Mucosa of descending colon (tissue), 3 donors: Measurements from ENCODE around the gene STK32C. TPM values are rescaled to one million over a fixed set of nuclear protein-coding genes. Genes with fewer than 3 reads are reported as not detected.

Experiments used
- ATAC-seq: fragments of 200-7000 bp; cut with Tn5 transposase; one replicate; pipeline ENCODE4 v1.9.1; 2020; ENCODE audit warnings: mild to moderate bottlenecking, moderate library complexity
- DNase-seq, 3 donors: peaks; one replicate each; pipeline ENCODE4 v3.0.0-alpha.2; 2020
- H3K36me3 ChIP-seq: fragments of 200-600 bp; one replicate; pipeline ENCODE4 v1.8.0; 2021; ENCODE audit warnings: low read depth, mild to moderate bottlenecking
- H3K4me1 ChIP-seq: fragments of 200-600 bp; one replicate; pipeline ENCODE4 v1.8.0; 2021; ENCODE audit warnings: low read depth, mild to moderate bottlenecking
- H3K4me3 ChIP-seq: fragments of 200-600 bp; one replicate; pipeline ENCODE4 v1.8.0; 2021; ENCODE audit warnings: mild to moderate bottlenecking
- H3K9me3 ChIP-seq: fragments of 200-600 bp; one replicate; pipeline ENCODE4 v1.8.0; 2021; ENCODE audit warnings: mild to moderate bottlenecking
- CTCF ChIP-seq: fragments of 200-600 bp; IDR thresholded peaks from one replicate; pipeline ENCODE4 v1.8.0; 2022; ENCODE audit warnings: antibody characterized with exemption, mild to moderate bottlenecking
- intact Hi-C, 2 donors: fragments of 100-400 bp; cut with DNase I in 1 of 2; cut with micrococcal nuclease in 1 of 2; formaldehyde crosslinking; loops; one replicate each; pipeline versions ENCODE4 v1.11.0 to v1.11.1; 2022; cut with DNase I, micrococcal nuclease
- total RNA-seq, 3 donors: library from RNA; stranded (reverse); fragmentation: NEBNext Ultra II Directional in 2 of 3; extraction: Animal tissue kit (Norgen Biotek cat#: 25700) in 2 of 3; gene quantifications; one replicate each; pipeline versions ENCODE4 v1.2.1 to v1.2.4, GENCODE V29; 2021 to 2023
- donor health status: DM: no; HTN: no; CAD: no; lungs with moderate emphysema.
- donor health status: DM: no; HTN: no; CAD: no.
- donor health status: DM: no; HTN: yes; CAD: no.

Gene STK32C
- total RNA-seq, 3 donors from 2014 or later = 4.5 to 11.5 (median 11.1) TPM

- peak in 1 of 3 donors; percentile 43 for DNase-seq
- Histone ChIP-seq H3K4me1 (no peaks in the 10 kb centered on the region), H3K4me3 (no peak overlapping the region), H3K9me3 (no peaks in the 10 kb centered on the region), H3K36me3 (no peaks in the 10 kb centered on the region)
- intact Hi-C loops = no loop called here
- no peak for TF ChIP-seq CTCF
- ATAC-seq = no peak
Measured at GRCh38 chr10:132201111-132201969, 106.4 kb downstream of the STK32C start.

DNA sequence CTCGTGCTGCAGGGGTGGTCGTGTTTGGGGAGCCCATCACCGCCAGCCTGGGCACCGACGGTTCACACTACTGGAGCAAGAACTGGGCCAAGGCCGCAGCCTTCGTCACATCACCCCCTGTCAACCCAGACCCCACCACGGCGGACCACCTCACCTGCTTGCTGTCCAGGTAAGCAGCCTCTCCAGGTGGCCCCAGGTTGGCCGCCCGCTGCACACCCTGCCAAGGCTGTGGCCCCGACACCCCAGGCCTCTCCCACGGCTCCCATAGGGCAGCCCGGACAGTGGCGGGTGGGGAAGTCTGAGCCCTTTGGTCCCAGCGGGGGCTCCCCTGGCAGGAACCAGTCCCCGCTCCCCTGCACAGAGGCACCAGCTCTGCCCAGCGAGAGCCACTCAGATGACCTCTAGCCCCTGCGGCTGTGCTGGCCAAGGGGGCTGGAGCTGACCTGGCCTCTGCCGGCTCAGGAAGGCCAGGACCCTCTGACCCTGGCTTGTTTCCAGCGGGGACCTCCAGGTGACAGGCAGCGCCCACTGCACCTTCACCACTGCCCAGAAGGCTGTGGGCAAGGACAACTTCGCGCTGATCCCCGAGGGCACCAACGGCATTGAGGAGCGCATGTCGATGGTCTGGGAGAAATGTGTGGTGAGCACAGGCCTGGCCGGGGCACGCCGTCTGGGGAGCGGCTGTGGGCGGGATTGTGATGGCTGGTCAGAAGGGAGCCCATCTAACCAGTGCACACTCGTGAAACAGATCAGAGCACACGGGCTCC is 107.2 kb downstream of the STK32C start:
- Histone ChIP-seq H3K9me3 (no peaks in the 10 kb centered on the region), H3K4me1 (no peaks in the 10 kb centered on the region), H3K36me3 (no peaks in the 10 kb centered on the region), H3K4me3 (no peak overlapping the region)
- TF ChIP-seq CTCF = no peak
- intact Hi-C loops = no loop called here
- peak in 1 of 3 donors; percentile 42 for DNase-seq
- no peak for ATAC-seq

DNA sequence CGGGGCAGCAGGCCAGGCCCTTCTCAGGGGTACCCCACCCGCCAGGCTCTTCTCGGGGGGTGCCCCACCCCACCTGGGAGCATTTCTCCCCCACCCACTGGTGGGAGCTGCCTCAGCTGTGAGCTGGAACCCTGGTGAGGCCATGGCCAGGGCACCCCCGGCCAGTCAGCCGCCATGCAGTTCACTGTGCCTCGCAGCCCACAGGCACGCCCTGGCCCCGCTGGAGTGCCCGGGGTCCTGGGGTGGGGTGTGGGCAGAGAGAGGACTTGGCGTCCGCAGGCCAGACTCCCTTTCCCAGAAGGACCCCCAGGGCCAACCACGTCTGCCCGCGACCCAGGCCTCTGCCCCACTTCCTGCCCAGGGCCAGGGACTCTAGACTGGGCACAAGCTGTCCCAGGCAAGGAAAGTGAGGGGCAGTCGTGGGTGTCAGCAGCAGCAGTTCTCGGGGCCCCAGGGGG is 107.9 kb downstream of the STK32C start:
- no peaks in the 10 kb centered on the region for H3K4me1 ChIP-seq
- ATAC-seq (no peak), DNase-seq (peak in 2 of 3 donors; percentile 14 to 40)
- H3K36me3 ChIP-seq = no peaks in the 10 kb centered on the region
- intact Hi-C loops = no loop called here
- H3K4me3 ChIP-seq = no peak overlapping the region
- H3K9me3 ChIP-seq = no peaks in the 10 kb centered on the region
- no peak for TF ChIP-seq CTCF

GRCh38 chr10:132199268-132199853 is 108.4 kb downstream of the STK32C start:
- DNase-seq = peak in 1 of 3 donors; percentile 6
- Histone ChIP-seq H3K4me1 (no peaks in the 10 kb centered on the region), H3K36me3 (no peaks in the 10 kb centered on the region), H3K4me3 (no peak overlapping the region), H3K9me3 (no peaks in the 10 kb centered on the region)
- intact Hi-C loops = no loop called here
- no peak for ATAC-seq
- TF ChIP-seq CTCF = no peak

- intact Hi-C loops = no loop called here
- Histone ChIP-seq H3K4me1 (no peaks in the 10 kb centered on the region), H3K4me3 (no peak overlapping the region), H3K36me3 (no peaks in the 10 kb centered on the region), H3K9me3 (no peaks in the 10 kb centered on the region)
- ATAC-seq (no peak), DNase-seq (peak in 2 of 3 donors; percentile 13 to 38)
- TF ChIP-seq CTCF = no peak
Measured at GRCh38 chr10:132198381-132199181, 109.2 kb downstream of the STK32C start.
